Ovary (tissue), 9 donors: Measurements from ENCODE around the gene DHDH. TPM values are rescaled to one million over a fixed set of nuclear protein-coding genes. Genes with fewer than 3 reads are reported as not detected.
"Not testable (repeated sequence)": the region's sequence is repeated elsewhere in the genome, so short reads cannot be mapped to it uniquely, and the experiment has no call there.

Experiments
- DNase-seq, 5 donors: peaks; one replicate each; pipeline ENCODE4 v3.0.0-alpha.2; 2019 to 2020
- H3K27ac ChIP-seq, 2 donors: fragments of 200-600 bp; one replicate each; pipeline versions ENCODE4 v1.5.1 to v1.8.0; 2019 to 2022
- H3K27me3 ChIP-seq: fragments of 200-600 bp; one replicate; pipeline ENCODE4 v1.8.0; 2022
- H3K36me3 ChIP-seq: fragments of 200-600 bp; sonication (generic); one replicate; pipeline ENCODE4 v1.5.1; 2019
- H3K4me1 ChIP-seq: one replicate; pipeline ENCODE4 v1.8.1; 2013; ENCODE audit warnings: mild to moderate bottlenecking, moderate library complexity; ENCODE audit not compliant: insufficient read depth
- H3K4me3 ChIP-seq: fragments of 200-600 bp; sonication (generic); one replicate; pipeline ENCODE4 v1.5.1; 2017
- H3K9me3 ChIP-seq, 2 donors: fragments of 200-600 bp in 1 of 2; sonication (generic) in 1 of 2; one replicate each; pipeline versions ENCODE4 v1.5.1 to v1.8.1; 2013 to 2019; ENCODE audit warnings: mild to moderate bottlenecking in 1 of 2, moderate library complexity in 1 of 2
- EP300 ChIP-seq: sonication (generic); formaldehyde crosslinking; IDR thresholded peaks from one replicate; pipeline ENCODE4 v1.6.1; 2017; ENCODE audit warnings: antibody characterized with exemption
- POLR2A ChIP-seq: fragments of 450-650 bp; IDR thresholded peaks from one replicate; pipeline ENCODE4 v1.6.1; 2017; ENCODE audit warnings: antibody characterized with exemption, mild to moderate bottlenecking, moderate library complexity
- WGBS, 3 donors: extraction: QIAGEN DNeasy Blood & Tissue Kit in 1 of 3; methylation state at CpG; one replicate each; pipeline versions ENCODE4 v1.1.5 to v1.1.7; 2013 to 2017; 5-methylcytosine and 5-hydroxymethylcytosine counted together
- intact Hi-C, 4 donors: fragments of 100-400 bp; cut with DNase I; formaldehyde crosslinking; loops; one replicate each; pipeline versions ENCODE4 v1.11.0 to v1.15.1; 2022 to 2023
- polyA plus RNA-seq, 2 donors: library from polyadenylated mRNA; stranded (reverse); fragments of 200-250 nt in 1 of 2; fragments of 350-450 nt in 1 of 2; fragmentation: Illumina TruSeq in 1 of 2; extraction: RNeasy Lipid Tissue Mini Kit (QIAGEN cat#74804) in 1 of 2; gene quantifications; one replicate each; pipeline ENCODE4 v1.2.3, GENCODE V29; 2013 to 2014
- total RNA-seq, 7 donors: library from RNA; depleted of rRNA in 2 of 7; stranded (reverse); fragments of >200 nt in 2 of 7; fragmentation: NEBNext Ultra II Directional in 3 of 7; extraction: Animal tissue kit (Norgen Biotek cat#: 25700) in 3 of 7; gene quantifications; one replicate each; pipeline versions ENCODE4 v1.1.0 to v1.2.4, GENCODE V29; 2016 to 2023
- TF ChIP-seq, protein P1 (sequence below), 3 donors: fragments of 450-650 bp in 2 of 3; fragments of 200-600 bp in 1 of 3; IDR thresholded peaks; one replicate each; pipeline versions ENCODE4 v1.5.1 to v1.8.0; 2016 to 2022; ENCODE audit warnings: antibody characterized with exemption in 3 of 3, mild to moderate bottlenecking in 1 of 3
- donor health status: DM: no; HTN: no; CAD: no; lungs with moderate emphysema.
- donor health status: DM: no; HTN: no; CAD: no.
- donor health status: Bipolar disorder and iron deficiency.
- donor health status: DM: yes; HTN: yes; CAD: no.
- donor health status: DM: no; HTN: no; CAD: no.
- donor health status: DM: yes; HTN: yes; CAD: no.

The DHDH gene
- total and polyA plus RNA-seq, 9 donors, result 0.28 to 0.78 (median 0.67) TPM; not detected in 4

DNA sequence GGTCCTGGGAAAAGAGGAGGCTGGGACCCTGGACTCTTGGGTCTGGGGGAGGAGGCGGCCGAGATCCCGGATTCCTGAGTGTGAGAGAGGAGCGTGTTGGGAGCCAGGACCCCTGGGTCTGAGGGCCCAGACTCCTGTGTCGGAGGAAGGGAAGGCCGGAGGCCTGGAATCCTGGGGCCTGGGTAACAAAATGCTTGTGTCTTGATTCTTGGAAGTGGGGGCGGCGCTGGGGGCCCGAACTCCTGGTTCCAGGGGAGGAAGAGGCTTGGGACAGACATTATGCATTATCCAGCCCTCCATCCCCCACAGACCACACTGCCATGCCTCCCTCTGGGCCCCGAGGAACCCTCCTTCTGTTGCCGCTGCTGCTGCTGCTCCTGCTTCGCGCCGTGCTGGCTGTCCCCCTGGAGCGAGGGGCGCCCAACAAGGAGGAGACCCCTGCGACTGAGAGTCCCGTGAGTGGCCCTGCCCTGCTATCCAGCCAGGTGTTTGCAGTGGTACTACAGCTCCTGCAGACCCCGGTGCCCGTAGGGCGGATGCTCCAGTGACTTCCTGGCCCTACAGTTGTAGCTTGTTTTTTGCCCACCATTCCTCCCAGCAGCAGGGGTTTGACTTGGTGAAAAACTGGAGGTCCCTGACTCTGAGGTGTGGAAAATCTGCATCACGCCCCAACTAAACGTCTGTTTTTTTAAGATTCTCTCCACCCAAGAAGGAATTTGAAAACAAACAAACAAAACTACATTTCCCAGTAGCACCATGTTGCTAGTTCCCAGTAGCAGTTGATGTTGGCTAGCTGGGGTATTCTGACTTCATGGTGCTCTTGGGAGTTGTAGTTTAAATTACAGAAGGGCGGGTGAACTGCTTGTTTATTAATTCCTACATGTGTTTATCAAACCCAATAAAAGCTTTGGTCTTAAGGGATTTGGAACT lies 32.8 kb upstream of the DHDH start:
- 5 to 8% (median 5%) methylated on average over 24 of the region's 24 CpGs for WGBS, 3 donors
- H3K27me3 ChIP-seq, result no peaks in the 10 kb centered on the region
- no peaks in the 10 kb centered on the region for H3K36me3 ChIP-seq
- intact Hi-C loops, result loop anchor here in 2 of 4 donors (2.0 to 10.0 kb wide), 3 partner anchors 28 to 64 kb away; partner anchors contain the start of genes FTL (in 1 of the 2) and PPP1R15A (in 1 of the 2)
- H3K4me3 ChIP-seq, result peak overlapping the region; percentile 89
- H3K27ac ChIP-seq, result peak overlapping the region; percentile 87 to 96
- H3K9me3 ChIP-seq, result no peaks in the 10 kb centered on the region
- H3K4me1 ChIP-seq, result peaks cover 1% of the 10 kb centered on the region
- TF ChIP-seq POLR2A (no peak), EP300 (no peak)
- TF ChIP-seq, protein P1, sequence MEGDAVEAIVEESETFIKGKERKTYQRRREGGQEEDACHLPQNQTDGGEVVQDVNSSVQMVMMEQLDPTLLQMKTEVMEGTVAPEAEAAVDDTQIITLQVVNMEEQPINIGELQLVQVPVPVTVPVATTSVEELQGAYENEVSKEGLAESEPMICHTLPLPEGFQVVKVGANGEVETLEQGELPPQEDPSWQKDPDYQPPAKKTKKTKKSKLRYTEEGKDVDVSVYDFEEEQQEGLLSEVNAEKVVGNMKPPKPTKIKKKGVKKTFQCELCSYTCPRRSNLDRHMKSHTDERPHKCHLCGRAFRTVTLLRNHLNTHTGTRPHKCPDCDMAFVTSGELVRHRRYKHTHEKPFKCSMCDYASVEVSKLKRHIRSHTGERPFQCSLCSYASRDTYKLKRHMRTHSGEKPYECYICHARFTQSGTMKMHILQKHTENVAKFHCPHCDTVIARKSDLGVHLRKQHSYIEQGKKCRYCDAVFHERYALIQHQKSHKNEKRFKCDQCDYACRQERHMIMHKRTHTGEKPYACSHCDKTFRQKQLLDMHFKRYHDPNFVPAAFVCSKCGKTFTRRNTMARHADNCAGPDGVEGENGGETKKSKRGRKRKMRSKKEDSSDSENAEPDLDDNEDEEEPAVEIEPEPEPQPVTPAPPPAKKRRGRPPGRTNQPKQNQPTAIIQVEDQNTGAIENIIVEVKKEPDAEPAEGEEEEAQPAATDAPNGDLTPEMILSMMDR (IDR thresholded peaks at IDR 0.05), result no peak
- DNase-seq, result peak in 2 of 5 donors; percentile 54 to 58

DNA sequence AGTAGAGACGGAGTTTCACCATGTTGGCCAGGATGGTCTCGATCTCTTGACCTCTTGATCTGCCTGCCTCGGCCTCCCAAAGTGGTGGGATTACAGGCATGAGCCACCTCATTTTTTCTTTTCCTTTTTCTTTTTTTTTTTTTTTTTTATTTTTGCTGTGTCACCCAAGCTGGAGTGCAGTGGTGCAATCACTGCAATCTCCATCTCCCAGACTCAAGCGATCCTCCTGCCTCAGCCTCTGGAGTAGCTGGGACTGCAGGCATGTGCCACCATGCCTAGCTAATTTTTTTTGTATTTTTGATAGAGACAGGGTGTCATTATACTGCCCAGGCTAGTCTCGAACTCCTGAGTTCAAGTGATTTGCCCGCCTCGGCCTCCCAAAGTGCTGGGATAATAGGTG lies 31.2 kb upstream of the DHDH start:
- not testable (repeated sequence) for H3K27ac ChIP-seq, H3K36me3 ChIP-seq, H3K4me1 ChIP-seq, DNase-seq, H3K9me3 ChIP-seq, H3K27me3 ChIP-seq, H3K4me3 ChIP-seq
- intact Hi-C loops, result loop anchor here in 1 of 4 donors (10.0 kb wide), 1 partner anchor 63 kb away; the partner anchor contains the start of gene FTL
- 94 to 98% (median 94%) methylated on average over 7 of the region's 7 CpGs for WGBS, 3 donors

DNA sequence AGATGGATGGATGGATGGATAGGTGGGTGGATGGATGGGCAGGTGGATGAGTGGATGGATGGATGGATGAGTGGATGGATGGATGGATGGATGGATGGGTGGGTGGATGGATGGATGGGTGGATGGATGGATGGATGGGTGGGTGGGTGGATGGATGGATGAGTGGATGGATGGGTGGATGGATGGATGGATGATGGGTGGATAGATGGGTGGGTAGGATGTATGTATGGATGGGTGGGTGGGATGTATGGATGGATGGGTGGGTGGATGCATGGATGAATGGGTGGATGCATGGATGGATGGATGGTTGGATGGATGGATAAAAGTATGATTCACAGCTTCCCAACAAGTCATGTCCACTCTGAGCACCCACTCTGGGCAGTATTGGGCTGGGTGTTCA lies 29.7 kb upstream of the DHDH start:
- intact Hi-C loops, result loop anchor here in 1 of 4 donors (10.0 kb wide), 1 partner anchor 61 kb away; the partner anchor contains the start of gene FTL
- not testable (repeated sequence) for H3K4me1 ChIP-seq, H3K4me3 ChIP-seq, H3K9me3 ChIP-seq, H3K27ac ChIP-seq, H3K36me3 ChIP-seq, DNase-seq, H3K27me3 ChIP-seq

DNA sequence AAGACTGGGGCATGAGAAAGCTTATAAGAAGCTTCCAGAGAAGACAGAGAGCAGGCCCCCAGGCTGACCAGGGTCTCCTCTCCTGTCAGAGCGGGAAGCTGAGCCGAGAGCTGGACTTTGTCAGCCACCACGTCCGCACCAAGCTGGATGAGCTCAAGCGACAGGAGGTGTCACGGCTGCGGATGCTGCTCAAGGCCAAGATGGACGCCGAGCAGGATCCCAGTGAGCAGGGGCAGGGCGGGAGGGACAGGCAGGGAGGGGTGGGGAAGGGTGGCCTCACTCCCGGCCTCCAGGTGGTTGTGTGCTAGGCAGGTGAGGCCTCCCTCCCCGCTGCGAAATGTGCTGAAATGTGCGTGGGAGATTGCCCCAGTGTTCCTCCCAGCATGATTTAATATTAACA lies 27.8 kb upstream of the DHDH start:
- Histone ChIP-seq H3K9me3 (no peaks in the 10 kb centered on the region), H3K27me3 (no peaks in the 10 kb centered on the region), H3K36me3 (no peaks in the 10 kb centered on the region), H3K27ac (no peak overlapping the region), H3K4me1 (peaks cover 1% of the 10 kb centered on the region), H3K4me3 (no peak overlapping the region)
- intact Hi-C loops, result loop anchor here in 1 of 4 donors (10.0 kb wide), 1 partner anchor 59 kb away; the partner anchor contains the start of gene FTL
- 64 to 83% (median 79%) methylated on average over 14 of the region's 14 CpGs for WGBS, 3 donors
- TF ChIP-seq EP300, result no peak
- no peak for TF ChIP-seq POLR2A
- TF ChIP-seq, protein P1 (IDR thresholded peaks at IDR 0.05), result no peak
- DNase-seq, result no peak

DNA sequence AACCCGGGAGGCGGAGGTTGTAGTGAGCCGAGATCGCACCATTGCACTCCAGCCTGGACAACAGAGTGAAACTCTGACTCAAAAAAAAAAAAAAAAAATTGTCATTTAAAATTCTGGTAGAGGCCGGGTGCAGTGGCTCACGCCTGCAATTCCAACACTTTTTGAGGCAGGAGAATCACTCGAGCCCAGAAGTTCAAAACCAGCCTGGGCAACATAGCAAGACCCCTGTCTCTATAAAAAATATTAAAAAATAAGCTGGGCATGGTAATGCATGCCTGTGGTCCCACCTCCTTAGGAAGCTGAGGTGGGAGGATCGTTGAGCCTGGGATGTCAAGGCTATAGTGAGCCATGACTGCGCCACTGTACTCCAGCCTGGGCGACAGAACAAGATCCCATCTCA lies 27.2 kb upstream of the DHDH start:
- H3K4me3 ChIP-seq, result no peak overlapping the region
- no peaks in the 10 kb centered on the region for H3K27me3 ChIP-seq
- WGBS, 3 donors, result 91 to 94% (median 94%) methylated on average over 10 of the region's 10 CpGs
- no peak for TF ChIP-seq POLR2A
- TF ChIP-seq, protein P1 (IDR thresholded peaks at IDR 0.05), result no peak
- TF ChIP-seq EP300, result no peak
- H3K27ac ChIP-seq, result no peak overlapping the region
- intact Hi-C loops, result loop anchor here in 1 of 4 donors (10.0 kb wide), 1 partner anchor 58 kb away; the partner anchor contains the start of gene FTL
- no peak for DNase-seq
- no peaks in the 10 kb centered on the region for H3K9me3 ChIP-seq
- H3K4me1 ChIP-seq, result no peaks in the 10 kb centered on the region
- no peaks in the 10 kb centered on the region for H3K36me3 ChIP-seq
